HuH-7.5 (cell line): Measurements from ENCODE around the gene FBLN1.
A peak's percentile ranks its signal among the peaks of the same experiment; 100 is the strongest.
"Not testable (repeated sequence)": the region's sequence is repeated elsewhere in the genome, so short reads cannot be mapped to it uniquely, and the experiment has no call there.

ENCODE experiments used
- DNase-seq: peaks from one replicate; pipeline ENCODE4 v3.0.0; 2011; ENCODE audit warnings: low spot score

Gene FBLN1

GRCh38 chr22:45476814-45477213 lies 25.9 kb upstream of the FBLN1 start:
- no peak for DNase-seq

GRCh38 chr22:45477366-45478107 lies 25.1 kb upstream of the FBLN1 start:
- DNase-seq = no peak

- no peak for DNase-seq
These were observed 24.4 kb upstream of the FBLN1 start for GRCh38 chr22:45478108-45478771.

GRCh38 chr22:45480717-45481116 lies 22.0 kb upstream of the FBLN1 start:
- no peak for DNase-seq

- no peak for DNase-seq
These were observed 21.0 kb upstream of the FBLN1 start for GRCh38 chr22:45481661-45482060.

GRCh38 chr22:45482169-45482568 lies 20.5 kb upstream of the FBLN1 start:
- DNase-seq = no peak

- no peak for DNase-seq
These were observed 19.4 kb upstream of the FBLN1 start for GRCh38 chr22:45483319-45483718.

- DNase-seq = no peak
These were observed 18.7 kb upstream of the FBLN1 start for GRCh38 chr22:45483918-45484499.

- no peak for DNase-seq
These were observed 17.9 kb upstream of the FBLN1 start for GRCh38 chr22:45484742-45485141.

GRCh38 chr22:45485261-45485660 lies 17.4 kb upstream of the FBLN1 start:
- no peak for DNase-seq

DNA sequence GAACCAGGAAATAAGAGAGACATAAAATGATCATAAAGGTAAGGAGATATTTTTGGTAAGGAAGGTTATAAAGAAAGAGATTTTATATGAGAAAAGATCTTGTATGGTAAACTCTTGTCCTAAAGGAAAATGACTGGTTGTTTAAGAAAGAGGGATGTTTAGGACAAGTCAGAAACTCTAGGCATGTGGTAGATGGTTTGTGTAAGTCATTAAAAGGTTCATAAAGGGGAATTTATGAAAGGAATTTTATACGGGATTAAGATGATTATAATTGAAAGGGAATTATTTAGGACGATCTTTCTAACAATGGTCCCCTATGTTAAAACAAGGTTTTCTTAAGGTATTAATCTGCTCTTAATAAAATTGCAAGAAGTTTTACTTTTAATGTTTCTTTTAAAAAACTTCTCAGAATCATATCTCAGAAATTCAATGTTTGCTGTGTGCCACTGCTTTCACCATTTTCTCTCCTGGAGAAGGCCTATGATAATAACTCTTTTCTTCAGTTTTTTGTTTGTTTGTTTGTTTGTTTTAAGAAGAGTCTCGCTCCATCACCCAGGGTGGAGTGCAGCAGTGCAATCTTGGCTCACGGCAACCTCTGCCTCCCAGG lies 13.8 kb upstream of the FBLN1 start:
- no peak for DNase-seq

GRCh38 chr22:45490836-45491235 lies 11.8 kb upstream of the FBLN1 start:
- DNase-seq = no peak

DNA sequence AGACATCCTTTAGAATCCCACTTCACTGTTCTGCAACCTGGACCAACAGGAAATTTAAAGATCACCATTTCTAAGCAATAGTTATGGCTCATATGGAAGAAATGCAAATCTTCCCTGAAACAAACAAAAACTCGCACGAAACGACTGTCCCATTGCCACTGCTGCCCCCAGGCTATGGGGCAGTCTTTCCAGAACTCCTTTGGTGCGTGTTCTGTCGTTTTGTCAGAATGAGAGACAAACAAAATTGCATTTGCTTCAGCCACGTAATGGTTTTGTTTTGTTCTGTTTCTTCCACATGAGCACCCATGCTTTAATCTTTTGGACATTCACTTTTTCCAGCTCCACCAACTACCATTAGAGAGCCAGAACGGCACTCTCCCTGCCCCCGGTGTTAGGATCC lies 10.8 kb upstream of the FBLN1 start:
- DNase-seq = no peak

DNA sequence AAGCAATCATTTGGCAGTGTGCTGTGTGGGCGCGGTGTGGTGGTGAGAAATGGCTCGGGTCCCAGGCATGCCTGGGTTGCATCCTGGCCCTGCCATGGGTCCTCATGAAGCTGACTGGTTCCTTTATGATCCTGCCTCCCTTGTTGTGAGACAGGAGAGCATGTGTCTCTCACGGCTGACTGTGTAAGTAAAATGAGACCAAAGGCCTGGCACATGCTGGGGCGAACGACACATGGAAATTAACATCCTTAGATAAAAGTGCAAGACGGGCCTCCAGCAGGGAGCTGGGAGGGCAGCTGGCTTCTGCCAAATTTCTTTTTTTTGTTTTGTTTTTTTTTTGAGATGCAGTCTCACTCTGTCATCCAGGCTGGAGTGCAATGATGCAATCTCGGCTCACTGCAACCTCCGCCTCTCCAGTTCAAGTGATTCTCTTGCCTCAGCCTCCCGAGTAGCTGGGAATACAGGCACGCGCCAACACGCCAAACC lies 9.4 kb upstream of the FBLN1 start:
- no peak for DNase-seq

DNA sequence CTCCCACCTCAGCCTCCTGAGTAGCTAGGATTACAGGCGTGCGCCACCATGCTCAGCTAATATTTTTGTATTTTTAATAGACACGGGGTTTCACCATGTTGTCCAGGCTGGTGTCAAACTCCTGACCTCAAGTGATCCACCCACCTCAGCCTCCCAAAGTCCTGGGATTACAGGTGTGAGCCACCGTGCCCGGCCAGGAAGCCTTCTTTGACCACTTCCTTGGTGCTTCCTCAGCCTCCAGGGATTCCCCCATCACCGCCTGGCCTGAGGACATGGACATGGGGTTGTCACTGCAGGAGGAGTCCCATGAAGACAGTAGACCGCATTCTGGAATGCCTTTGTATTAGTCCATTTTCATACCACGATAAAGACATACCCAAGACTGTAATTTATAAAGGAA lies 8.4 kb upstream of the FBLN1 start:
- not testable (repeated sequence) for DNase-seq

DNA sequence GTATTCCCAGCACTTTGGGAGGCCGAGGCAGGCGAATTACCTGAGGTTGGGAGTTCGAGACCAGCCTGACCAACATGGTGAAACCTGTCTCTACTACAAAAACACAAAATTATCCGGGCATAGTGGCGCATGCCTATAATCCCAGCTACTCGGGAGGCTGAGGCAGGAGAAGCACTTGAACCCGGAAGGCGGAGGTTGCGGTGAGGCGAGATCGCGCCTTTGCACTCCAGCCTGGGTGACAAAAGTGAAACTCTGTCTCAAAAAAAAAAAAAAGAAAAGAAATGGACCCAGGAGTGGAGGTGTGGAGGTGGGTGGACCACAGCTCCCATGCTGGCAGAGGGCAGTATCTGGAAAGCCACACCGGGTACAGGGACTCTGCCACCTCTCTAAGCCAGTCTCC lies 7.1 kb upstream of the FBLN1 start:
- not testable (repeated sequence) for DNase-seq

- DNase-seq = no peak
These were observed 6.2 kb upstream of the FBLN1 start for GRCh38 chr22:45496451-45496941.

DNA sequence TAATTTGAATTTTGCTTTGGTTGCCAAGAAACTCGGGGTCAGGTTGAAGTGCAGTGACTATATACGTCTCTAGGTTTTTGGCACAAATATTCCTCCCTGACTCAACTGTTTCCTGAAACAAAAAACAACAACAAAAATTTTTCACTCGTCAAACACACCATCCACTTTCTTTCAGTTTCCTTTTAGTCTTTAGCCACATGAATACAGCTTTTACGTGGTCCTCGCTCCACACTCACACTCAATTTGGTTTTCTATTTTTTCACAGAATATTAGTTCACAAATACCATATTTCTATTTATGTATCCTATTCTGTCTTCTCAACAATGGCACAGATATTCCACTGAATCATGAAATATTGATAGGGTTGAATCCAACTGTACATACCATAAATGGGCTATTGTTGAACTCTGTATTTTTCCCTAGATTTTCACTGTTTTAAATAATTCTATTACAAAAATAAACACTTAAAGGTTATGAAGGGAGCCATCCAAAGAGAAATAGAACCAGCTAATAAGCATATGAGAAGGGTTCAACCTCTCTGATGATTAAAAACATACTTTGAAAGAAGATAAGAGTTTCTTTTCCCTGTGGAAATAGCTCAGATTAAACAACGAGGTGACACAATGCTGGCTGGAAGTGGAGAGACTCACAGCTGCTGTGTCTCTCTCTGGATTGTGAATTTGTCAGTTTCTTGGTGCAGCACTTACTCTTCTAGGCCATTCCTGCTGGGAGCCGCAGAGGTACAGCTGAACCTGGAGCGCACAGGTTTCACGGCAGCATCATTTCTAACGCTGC lies 5.1 kb upstream of the FBLN1 start:
- DNase-seq = no peak

DNA sequence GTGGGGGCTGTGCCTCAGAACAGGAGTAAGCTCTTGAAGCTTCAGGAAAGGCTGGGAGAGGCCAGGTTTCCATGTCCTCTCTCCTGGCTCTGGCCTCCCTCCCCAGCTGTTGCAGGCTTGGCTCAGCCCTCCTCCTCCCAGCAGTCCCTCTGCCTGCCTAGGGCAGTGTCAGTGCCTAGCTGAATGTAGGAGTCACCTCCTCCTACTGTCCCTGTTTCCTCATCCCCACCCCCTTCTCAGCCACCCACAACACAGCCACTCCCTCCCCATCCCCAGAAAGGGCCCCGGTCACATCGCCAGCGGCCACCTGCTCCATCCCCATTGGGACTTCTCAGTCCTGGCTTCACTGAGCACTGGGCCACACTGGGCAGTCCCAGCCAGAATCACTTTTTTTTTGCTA lies 2.9 kb upstream of the FBLN1 start:
- no peak for DNase-seq

DNA sequence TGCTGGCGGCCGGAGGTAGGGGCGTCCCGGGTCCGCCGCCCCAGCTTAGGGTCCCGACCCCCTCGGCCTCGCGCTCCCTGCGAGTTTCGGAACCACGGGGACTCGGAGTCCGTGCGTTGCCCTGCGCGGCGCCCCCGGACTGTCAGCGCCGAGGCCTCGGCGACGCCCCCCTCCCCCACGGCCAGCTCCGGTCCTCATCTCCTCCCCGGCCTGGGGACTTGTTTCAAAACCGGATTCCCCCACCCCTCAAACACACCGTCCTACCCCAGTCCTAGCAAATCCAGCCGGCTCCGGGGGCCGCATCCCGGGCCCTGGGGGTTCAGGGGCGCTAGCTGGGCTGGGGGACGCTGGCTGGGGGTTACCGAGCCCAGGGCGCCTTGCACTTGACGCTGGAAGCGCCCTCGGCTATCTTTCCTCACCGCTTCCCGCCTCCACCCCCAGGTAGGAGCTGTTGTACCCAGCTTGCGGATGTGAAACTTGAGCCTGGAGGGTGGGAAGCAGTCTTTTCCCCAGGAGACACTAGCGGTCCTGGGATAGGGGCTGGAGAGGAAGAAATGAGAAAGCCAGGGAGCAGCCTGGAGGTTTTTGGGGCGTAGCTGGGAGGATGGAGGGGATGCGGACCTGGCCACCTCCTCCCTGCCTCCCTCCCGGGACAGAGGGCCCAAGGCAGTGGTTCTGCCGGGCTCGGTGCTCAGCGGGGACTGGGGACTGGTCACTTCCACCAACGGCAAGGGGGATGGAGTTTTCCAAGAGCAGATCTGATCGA lies 550 bp downstream of the FBLN1 start:
- peak; percentile 47 for DNase-seq

- peak; percentile 52 for DNase-seq
These were observed 1.2 kb downstream of the FBLN1 start for GRCh38 chr22:45503816-45504372.
